Measurements from ENCODE around the gene DOCK3.
"Not testable (repeated sequence)": the region's sequence is repeated elsewhere in the genome, so short reads cannot be mapped to it uniquely, and the experiment has no call there.

DOCK3 gene

GRCh38 chr3:51075221-51075775 lies 400.6 kb downstream of the DOCK3 start:
- DNase-seq (ENCODE audit: low read depth), result no peak
- TF ChIP-seq, protein P1, sequence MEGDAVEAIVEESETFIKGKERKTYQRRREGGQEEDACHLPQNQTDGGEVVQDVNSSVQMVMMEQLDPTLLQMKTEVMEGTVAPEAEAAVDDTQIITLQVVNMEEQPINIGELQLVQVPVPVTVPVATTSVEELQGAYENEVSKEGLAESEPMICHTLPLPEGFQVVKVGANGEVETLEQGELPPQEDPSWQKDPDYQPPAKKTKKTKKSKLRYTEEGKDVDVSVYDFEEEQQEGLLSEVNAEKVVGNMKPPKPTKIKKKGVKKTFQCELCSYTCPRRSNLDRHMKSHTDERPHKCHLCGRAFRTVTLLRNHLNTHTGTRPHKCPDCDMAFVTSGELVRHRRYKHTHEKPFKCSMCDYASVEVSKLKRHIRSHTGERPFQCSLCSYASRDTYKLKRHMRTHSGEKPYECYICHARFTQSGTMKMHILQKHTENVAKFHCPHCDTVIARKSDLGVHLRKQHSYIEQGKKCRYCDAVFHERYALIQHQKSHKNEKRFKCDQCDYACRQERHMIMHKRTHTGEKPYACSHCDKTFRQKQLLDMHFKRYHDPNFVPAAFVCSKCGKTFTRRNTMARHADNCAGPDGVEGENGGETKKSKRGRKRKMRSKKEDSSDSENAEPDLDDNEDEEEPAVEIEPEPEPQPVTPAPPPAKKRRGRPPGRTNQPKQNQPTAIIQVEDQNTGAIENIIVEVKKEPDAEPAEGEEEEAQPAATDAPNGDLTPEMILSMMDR (conservative IDR thresholded peaks at IDR 0.05; ENCODE audit: low read depth, low read length), result no peak

GRCh38 chr3:51082363-51082762 lies 407.6 kb downstream of the DOCK3 start:
- TF ChIP-seq, protein P1 (conservative IDR thresholded peaks at IDR 0.05; ENCODE audit: low read depth, low read length), result no peak
- DNase-seq (ENCODE audit: low read depth), result no peak
- no peak overlapping the region for H3K4me3 ChIP-seq (ENCODE audit: low read depth, low read length)

More at GRCh38 chr3:51075221-51075775, 400.6 kb downstream of the DOCK3 start:
- H3K4me3 ChIP-seq (ENCODE audit: low read depth, low read length), result no peak overlapping the region

DNA sequence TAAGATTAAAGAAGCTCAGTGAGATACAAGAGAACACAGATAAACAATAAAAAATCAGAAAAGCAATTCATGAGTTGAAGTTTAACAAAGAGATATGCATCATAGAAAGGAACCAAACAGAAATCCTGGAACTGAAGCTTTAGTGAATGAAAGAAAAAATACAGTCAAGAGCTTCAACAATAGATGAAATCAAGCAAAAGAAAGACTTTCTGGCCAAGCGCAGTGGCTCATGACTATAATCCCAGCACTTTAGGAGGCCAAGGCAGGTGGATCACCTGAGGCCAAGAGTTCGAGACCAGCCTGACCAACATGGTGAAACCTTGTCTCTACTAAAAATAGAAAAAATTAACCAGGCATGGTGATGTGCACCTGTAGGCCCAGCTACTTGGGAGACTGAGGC lies 408.8 kb downstream of the DOCK3 start:
- TF ChIP-seq, protein P1 (conservative IDR thresholded peaks at IDR 0.05; ENCODE audit: low read depth, low read length), result no peak
- H3K4me3 ChIP-seq (ENCODE audit: low read depth, low read length), result no peak overlapping the region
- DNase-seq (ENCODE audit: low read depth), result no peak

DNA sequence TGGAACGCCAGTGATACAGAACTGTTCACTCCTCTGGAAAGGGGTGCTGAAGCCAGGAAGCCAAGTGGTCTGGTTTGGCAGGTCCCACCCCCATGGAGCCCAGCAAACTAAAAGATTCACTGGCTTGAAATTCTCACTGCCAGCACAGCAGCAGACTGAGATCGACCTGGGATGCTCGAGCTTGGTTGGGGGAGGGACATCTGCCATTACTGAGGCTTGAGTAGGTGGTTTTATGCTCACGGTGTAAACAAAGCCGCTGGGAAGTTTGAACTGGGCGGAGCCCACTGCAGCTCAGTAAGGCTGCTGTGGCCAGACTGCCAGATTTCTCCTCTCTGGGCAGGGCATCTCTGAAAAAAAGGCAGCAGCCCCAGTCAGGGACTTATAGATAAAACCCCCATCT lies 417.4 kb downstream of the DOCK3 start:
- DNase-seq (ENCODE audit: low read depth); H3K4me3 ChIP-seq (ENCODE audit: low read depth, low read length): not testable (repeated sequence)

DNA sequence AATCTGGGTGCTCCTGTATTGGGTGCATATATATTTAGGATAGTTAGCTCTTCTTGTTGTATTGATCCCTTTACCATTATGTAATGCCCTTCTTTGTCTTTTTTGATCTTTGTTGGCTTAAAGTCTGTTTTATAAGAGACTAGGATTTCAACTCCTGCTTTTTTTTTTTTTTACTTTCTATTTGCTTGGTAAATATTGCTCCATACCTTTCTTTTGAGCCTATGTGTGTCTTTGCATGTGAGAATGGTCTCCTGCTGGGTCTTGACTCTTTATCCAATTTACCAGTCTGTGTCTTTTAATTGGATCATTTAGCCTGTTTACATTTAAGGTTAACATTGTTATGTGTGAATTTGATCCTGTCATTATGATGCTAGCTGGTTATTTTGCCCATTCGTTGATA lies 420.1 kb downstream of the DOCK3 start:
- not testable (repeated sequence) for H3K4me3 ChIP-seq (ENCODE audit: low read depth, low read length); DNase-seq (ENCODE audit: low read depth)

DNA sequence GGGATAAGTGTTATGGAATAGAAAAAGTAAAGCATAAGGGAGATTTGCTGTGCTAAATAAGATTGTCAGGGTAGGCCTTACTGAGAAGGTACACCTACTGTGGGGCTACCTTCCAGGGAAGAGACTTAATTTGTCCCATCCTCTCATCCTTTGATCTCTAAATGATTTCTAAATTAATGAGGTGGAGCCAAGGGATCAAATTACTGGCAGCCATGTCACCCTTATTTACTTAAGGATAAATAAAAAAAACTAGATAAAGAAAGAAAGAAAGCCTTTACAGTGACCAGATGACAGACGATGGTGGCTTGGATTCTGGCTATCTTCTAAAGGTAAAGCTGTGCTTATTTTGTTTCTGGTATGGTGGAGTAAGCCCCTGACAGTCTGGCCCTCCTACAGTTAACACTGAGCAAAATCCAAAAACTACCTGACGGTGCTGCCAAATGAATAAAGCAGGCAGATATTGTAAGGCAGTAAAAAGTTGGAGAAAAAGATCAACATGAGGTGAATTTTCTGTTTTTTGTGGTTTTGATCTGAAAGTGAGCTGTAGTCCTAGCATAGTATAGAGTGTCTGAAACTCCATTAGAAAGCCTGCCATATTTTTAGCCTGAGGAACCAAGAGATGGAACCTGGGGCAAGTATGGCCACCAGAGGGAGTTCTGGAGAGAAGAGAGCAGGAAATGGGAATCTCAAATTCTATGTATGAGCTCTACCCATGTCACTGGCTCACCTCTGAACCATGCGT lies 425.2 kb downstream of the DOCK3 start:
- peak; percentile 70 for DNase-seq (ENCODE audit: low read depth)
- H3K4me3 ChIP-seq (ENCODE audit: low read depth, low read length), result no peak overlapping the region
- TF ChIP-seq, protein P1 (conservative IDR thresholded peaks at IDR 0.05; ENCODE audit: low read depth, low read length), result peak; percentile 88

DNA sequence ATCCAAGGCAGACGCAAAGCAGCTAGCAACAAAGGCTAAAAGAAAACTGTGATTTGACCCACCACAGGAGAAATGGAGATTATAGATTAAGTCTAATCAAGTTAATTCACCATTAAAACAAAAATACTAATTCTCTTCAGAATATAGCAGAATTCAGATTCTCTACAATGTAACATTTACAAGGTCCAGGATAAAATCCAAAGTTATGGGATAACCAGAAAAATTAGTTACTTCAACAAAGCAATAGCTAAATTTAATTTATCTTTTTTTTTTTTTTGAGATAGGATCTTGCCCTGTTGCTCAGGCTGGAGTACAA lies 425.8 kb downstream of the DOCK3 start:
- TF ChIP-seq, protein P1 (conservative IDR thresholded peaks at IDR 0.05; ENCODE audit: low read depth, low read length), result no peak
- DNase-seq (ENCODE audit: low read depth), result no peak
- no peak overlapping the region for H3K4me3 ChIP-seq (ENCODE audit: low read depth, low read length)

DNA sequence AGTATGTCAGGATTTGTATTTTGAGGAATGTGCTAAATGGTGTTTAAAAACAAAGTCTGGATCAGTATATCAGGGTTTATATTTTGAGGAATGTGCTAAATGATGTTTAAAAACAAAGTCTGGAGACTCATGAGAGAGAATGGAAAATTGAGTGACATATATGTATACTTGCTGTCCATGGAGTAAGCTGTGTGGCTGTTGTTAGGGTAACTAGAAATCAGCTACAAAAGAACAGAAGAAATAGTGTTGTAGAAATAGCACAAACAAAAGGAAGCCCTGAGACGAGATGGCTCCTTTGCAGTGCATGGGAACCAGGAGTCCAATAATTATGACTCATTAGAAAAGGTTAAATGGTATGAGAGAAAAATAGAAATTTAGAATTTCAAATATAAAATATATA lies 427.7 kb downstream of the DOCK3 start:
- no peak overlapping the region for H3K4me3 ChIP-seq (ENCODE audit: low read depth, low read length)
- TF ChIP-seq, protein P1 (conservative IDR thresholded peaks at IDR 0.05; ENCODE audit: low read depth, low read length), result no peak
- no peak for DNase-seq (ENCODE audit: low read depth)

Data from choroid plexus epithelial cell (primary cell).